GM12801 (cell line): ENCODE results near the gene TNPO2.

Experiments
- TF ChIP-seq, protein P1 (sequence below): IDR thresholded peaks from one replicate; pipeline ENCODE4 v1.5.1; 2011; ENCODE audit warnings: control low read depth; ENCODE audit not compliant: insufficient read length; ENCODE audit errors: extremely low read depth

The TNPO2 gene

DNA sequence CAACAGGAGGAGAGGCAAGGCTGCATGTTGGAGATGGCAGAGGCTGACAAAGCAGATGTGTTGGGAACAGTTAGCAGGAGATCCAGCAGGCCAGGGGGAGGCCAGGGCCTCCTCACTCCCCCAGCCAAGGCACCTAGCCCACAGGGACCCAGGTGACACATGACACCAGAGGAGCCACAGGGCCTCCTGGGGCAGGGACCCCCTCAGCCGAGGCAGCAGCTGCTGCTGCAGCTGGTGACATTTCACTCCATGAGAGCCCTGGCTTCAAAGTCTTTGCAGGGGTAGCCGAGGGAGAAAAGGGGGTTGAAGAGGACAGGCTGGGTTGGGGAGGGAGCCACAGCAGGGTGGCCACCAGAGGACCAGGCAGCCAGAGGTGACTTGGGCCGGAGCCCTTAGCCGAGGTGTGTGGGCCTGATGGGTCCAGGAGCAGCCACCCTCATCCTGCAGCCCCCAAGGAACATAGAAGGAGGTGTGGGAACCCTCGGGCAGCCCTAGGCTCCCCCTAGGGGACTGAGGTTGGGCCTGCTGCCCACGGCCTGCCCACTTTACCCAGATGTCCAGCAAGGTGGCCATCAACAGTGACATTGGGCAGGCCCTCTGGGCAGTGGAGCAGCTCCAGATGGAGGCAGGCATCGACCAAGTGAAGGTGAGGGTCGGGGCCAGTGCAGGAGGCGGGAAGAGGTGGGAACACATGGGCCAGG, 36.1 kb downstream of the TNPO2 start, which contains the start of gene GNG14:
Gene GNG14 (plus strand): TSS at position 503 of the 701 bp plus-strand sequence. CDS start 51 bp downstream, at position 554.
- TF ChIP-seq, protein P1, sequence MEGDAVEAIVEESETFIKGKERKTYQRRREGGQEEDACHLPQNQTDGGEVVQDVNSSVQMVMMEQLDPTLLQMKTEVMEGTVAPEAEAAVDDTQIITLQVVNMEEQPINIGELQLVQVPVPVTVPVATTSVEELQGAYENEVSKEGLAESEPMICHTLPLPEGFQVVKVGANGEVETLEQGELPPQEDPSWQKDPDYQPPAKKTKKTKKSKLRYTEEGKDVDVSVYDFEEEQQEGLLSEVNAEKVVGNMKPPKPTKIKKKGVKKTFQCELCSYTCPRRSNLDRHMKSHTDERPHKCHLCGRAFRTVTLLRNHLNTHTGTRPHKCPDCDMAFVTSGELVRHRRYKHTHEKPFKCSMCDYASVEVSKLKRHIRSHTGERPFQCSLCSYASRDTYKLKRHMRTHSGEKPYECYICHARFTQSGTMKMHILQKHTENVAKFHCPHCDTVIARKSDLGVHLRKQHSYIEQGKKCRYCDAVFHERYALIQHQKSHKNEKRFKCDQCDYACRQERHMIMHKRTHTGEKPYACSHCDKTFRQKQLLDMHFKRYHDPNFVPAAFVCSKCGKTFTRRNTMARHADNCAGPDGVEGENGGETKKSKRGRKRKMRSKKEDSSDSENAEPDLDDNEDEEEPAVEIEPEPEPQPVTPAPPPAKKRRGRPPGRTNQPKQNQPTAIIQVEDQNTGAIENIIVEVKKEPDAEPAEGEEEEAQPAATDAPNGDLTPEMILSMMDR: no peak

DNA sequence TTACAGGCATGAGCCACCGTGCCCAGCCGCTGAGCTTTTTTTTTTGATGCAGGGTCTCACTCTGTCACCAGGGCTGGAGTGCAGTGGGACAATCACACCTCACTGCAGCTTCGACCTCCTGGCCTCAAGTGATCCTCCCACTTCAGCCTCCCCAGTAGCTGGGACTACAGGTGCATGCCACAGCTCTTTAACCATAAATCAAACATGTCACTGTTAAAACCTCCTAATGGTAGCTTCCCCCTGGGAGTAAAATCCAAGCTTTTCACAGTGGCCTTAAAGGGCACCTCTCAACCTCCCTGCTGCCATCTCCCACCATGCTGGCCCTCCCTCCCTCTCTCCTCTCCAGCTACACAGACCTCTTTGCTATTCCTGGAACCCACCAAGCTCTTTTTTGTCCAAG, 37.9 kb downstream of the TNPO2 start:
- TF ChIP-seq, protein P1: no peak

DNA sequence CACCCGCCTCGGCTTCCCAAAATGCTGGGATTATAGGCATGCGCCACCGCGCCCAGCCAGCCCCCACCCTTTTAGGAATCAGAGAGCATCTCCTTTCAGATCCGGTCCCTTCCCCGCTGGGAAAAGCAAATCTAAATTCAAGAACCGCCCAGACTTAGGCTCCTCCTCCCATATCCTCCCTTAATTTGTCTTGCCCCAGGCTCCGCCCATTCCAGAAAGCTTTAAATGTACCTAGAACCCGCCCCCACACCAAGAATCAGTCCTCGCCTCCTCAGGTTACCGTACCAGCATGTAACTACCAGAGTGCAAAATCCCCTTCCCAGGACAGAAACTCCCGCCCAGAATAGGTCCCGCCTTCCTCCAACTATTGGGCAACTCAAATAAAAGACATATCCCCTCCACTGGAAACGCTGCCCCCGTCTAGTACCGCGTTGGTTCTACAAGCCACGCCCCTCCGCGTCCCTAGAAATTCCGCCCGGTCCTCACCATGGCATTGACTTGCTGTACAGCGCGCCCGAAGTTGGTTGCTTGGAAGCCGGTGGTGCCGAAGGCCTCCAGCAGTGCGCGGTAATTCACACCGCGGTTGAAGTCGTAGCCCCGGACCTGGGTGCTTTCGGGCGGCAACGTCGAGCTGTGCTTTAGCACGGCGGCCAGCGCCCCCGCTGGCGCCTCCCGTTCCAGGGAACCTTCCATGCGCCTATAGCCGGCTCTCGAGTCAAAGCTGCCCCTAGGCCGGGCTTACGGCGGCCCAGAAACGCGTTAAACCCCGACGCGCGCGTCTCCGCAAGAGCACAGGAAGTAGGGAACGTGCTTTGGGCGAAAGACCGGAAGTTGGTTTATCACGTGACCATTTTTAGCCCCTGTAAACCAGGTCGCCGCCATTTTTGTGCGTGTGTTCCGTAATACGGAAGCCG, 42.4 kb downstream of the TNPO2 start, which contains the start of gene DHPS:
Gene DHPS (minus strand): TSS at position 807 of the 914 bp plus-strand sequence. CDS start 114 bp downstream, at position 693.
- TF ChIP-seq, protein P1: no peak

DNA sequence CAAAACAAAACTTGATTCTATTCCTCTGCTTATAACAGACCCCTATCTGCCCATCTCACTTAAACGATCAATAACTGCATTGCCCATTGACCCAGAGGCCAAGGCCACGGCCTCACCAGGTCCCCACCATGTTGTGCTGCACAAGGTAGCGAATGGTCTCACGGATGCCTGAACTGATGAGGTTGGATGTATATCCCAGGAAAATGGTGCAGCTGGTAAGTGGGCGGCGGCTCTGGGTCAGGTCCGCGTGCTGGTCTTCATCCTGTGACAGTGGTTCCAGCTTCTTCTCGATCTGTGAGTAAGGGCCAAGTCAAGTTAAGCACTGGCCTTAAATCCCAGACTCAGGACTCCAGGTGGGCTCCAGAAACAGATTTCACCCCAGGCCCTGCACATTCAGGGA, 43.7 kb downstream of the TNPO2 start:
- TF ChIP-seq, protein P1: no peak

DNA sequence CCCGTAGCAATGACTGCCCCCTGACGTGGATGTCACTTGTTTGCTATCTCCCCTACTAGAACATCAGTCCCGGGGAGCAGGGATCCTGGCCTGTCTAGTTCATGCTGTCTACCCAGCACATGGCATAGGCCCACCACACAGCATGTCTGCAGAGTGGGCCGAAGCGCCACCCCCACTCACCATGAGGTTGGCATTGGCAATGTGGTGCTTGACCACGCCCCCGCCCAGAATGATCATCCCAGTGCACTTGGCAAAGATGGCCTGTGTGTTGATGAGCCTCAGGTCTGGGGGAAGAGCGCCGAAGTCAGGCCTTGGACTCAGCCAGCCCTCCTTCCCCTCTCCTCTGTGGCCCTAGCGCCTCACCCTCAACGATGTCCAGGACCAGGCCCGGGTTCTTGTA, 46.8 kb downstream of the TNPO2 start:
- TF ChIP-seq, protein P1: no peak

DNA sequence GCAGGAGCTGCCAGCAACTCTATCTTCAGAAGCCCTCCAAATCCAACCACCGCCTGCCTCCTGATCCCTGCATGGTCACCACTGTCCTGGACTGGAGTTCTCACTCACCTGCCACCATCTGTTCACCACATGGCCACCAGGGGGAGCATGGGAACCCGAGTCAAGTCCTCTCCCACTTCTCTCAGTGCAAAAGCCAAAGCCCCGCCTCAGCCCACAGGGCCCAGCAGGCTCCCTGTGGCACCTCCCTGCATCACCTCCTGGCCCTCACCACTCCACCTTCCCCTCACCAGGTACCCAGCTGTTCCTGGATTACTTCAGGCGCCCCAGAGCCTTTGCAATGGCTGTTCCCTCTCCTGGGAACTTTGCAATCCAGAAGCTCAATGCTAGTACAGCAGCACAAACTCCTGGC, 47.3 kb downstream of the TNPO2 start:
- TF ChIP-seq, protein P1: no peak

DNA sequence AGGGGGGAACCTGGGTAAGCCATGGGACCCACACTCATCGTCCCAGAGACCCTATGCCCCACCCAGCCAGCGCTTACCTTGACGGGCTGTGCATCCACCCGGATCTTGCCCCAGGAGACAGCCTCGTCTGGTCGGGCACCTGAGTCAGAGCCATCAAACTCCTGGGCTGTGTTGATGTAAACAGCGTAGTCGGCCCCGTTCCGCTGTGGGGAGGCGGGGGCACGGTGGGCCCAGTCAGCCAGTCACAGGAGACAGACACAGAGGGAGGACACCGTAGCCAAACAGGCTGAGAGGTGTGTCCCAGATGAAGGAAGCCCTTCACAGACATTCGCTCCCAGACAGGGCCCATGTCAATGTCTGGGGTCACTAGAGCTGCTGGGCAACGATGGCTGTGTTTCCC, 47.8 kb downstream of the TNPO2 start:
- TF ChIP-seq, protein P1: no peak
